Measurements from ENCODE around the gene THBS3. TPM values are rescaled to one million over a fixed set of nuclear protein-coding genes. Genes with fewer than 3 reads are reported as not detected.
"Not testable (repeated sequence)": the region's sequence is repeated elsewhere in the genome, so short reads cannot be mapped to it uniquely, and the experiment has no call there.

Gene THBS3
- total RNA-seq, 1 experiment from 2014 or later: 11.0 TPM

- Histone ChIP-seq H3K4me3 (peak within 1 kb of the TSS; percentile 98), H3K27me3 (no peaks in the 10 kb centered on the region), H3K9me3 (no peaks in the 10 kb centered on the region), H3K36me3 (peaks cover 26% of the 10 kb centered on the region)
- peak; percentile 41 for DNase-seq
These were observed 34.0 kb downstream of the THBS3 start, which contains the start of gene TRIM46 for GRCh38 chr1:155173478-155174323. Gene TRIM46 (plus strand): TSS chr1:155173849. CDS start chr1:155173967, 118 bp downstream.

GRCh38 chr1:155172732-155173477 is 34.8 kb downstream of the THBS3 start, which contains the start of gene KRTCAP2:
Gene KRTCAP2 (minus strand): TSS chr1:155173304. CDS start chr1:155173224, 80 bp downstream.
- no peaks in the 10 kb centered on the region for H3K9me3 ChIP-seq
- peaks cover 27% of the 10 kb centered on the region for H3K36me3 ChIP-seq
- no peaks in the 10 kb centered on the region for H3K27me3 ChIP-seq
- H3K4me3 ChIP-seq: peak within 1 kb of the TSS; percentile 98
- DNase-seq: peak; percentile 97

GRCh38 chr1:155171836-155172731 is 35.6 kb downstream of the THBS3 start:
- peak overlapping the region; percentile 98 for H3K4me3 ChIP-seq
- no peaks in the 10 kb centered on the region for H3K9me3 ChIP-seq
- DNase-seq: no peak
- H3K27me3 ChIP-seq: no peaks in the 10 kb centered on the region
- peaks cover 27% of the 10 kb centered on the region for H3K36me3 ChIP-seq

- no peak overlapping the region for H3K4me3 ChIP-seq
- peaks cover 27% of the 10 kb centered on the region for H3K36me3 ChIP-seq
- no peaks in the 10 kb centered on the region for H3K27me3 ChIP-seq
- no peak for DNase-seq
- no peaks in the 10 kb centered on the region for H3K9me3 ChIP-seq
These were observed 36.9 kb downstream of the THBS3 start for GRCh38 chr1:155170806-155171205.

GRCh38 chr1:155170101-155170785 is 37.5 kb downstream of the THBS3 start:
- H3K36me3 ChIP-seq: peaks cover 27% of the 10 kb centered on the region
- no peaks in the 10 kb centered on the region for H3K27me3 ChIP-seq
- DNase-seq: no peak
- H3K9me3 ChIP-seq: no peaks in the 10 kb centered on the region
- no peak overlapping the region for H3K4me3 ChIP-seq

GRCh38 chr1:155169541-155169940 is 38.2 kb downstream of the THBS3 start:
- Histone ChIP-seq H3K36me3 (peaks cover 27% of the 10 kb centered on the region), H3K9me3 (no peaks in the 10 kb centered on the region), H3K27me3 (no peaks in the 10 kb centered on the region), H3K4me3 (no peak overlapping the region)
- no peak for DNase-seq

GRCh38 chr1:155168456-155169210 is 39.1 kb downstream of the THBS3 start:
- Histone ChIP-seq H3K36me3 (peaks cover 27% of the 10 kb centered on the region), H3K4me3 (no peak overlapping the region), H3K27me3 (no peaks in the 10 kb centered on the region), H3K9me3 (no peaks in the 10 kb centered on the region)
- no peak for DNase-seq

- not testable (repeated sequence) for H3K9me3 ChIP-seq, H3K27me3 ChIP-seq, DNase-seq, H3K4me3 ChIP-seq
- peaks cover 27% of the 10 kb centered on the region for H3K36me3 ChIP-seq
These were observed 39.6 kb downstream of the THBS3 start for GRCh38 chr1:155168105-155168445.

GRCh38 chr1:155167166-155168104 is 40.3 kb downstream of the THBS3 start:
- peaks cover 24% of the 10 kb centered on the region for H3K36me3 ChIP-seq
- no peaks in the 10 kb centered on the region for H3K27me3 ChIP-seq
- no peaks in the 10 kb centered on the region for H3K9me3 ChIP-seq
- no peak overlapping the region for H3K4me3 ChIP-seq
- peak; percentile 72 for DNase-seq

GRCh38 chr1:155166471-155167165 is 41.1 kb downstream of the THBS3 start:
- Histone ChIP-seq H3K9me3 (no peaks in the 10 kb centered on the region), H3K4me3 (no peak overlapping the region), H3K36me3 (peaks cover 21% of the 10 kb centered on the region), H3K27me3 (no peaks in the 10 kb centered on the region)
- no peak for DNase-seq

GRCh38 chr1:155166051-155166470 is 41.6 kb downstream of the THBS3 start:
- H3K4me3 ChIP-seq: no peak overlapping the region
- no peaks in the 10 kb centered on the region for H3K9me3 ChIP-seq
- H3K27me3 ChIP-seq: no peaks in the 10 kb centered on the region
- DNase-seq: no peak
- peaks cover 15% of the 10 kb centered on the region for H3K36me3 ChIP-seq

GRCh38 chr1:155164625-155165024 is 43.1 kb downstream of the THBS3 start:
- not testable (repeated sequence) for H3K36me3 ChIP-seq, H3K9me3 ChIP-seq, H3K27me3 ChIP-seq

GRCh38 chr1:155163785-155164184 is 43.9 kb downstream of the THBS3 start:
- H3K27me3 ChIP-seq, DNase-seq, H3K9me3 ChIP-seq, H3K4me3 ChIP-seq, H3K36me3 ChIP-seq: not testable (repeated sequence)

More at GRCh38 chr1:155164625-155165024, 43.1 kb downstream of the THBS3 start:
- not testable (repeated sequence) for DNase-seq, H3K4me3 ChIP-seq

- H3K9me3 ChIP-seq, H3K36me3 ChIP-seq, H3K27me3 ChIP-seq, H3K4me3 ChIP-seq, DNase-seq: not testable (repeated sequence)
These were observed 45.1 kb downstream of the THBS3 start for GRCh38 chr1:155162631-155163030.

All from MG63 (cell line).